HTR-8/SVneo (cell line): Measurements from ENCODE around the gene JAKMIP1.

Source experiments
- DNase-seq: peaks from one replicate; pipeline ENCODE4 v3.0.0; 2011; ENCODE audit warnings: low spot score, mixed read lengths; ENCODE audit not compliant: insufficient read length
- FAIRE-seq: peaks from 2 replicates; lab custom pipeline; 2011; peaks lifted over from hg19 to GRCh38; lab: Jason Lieb, UNC

Gene JAKMIP1

DNA sequence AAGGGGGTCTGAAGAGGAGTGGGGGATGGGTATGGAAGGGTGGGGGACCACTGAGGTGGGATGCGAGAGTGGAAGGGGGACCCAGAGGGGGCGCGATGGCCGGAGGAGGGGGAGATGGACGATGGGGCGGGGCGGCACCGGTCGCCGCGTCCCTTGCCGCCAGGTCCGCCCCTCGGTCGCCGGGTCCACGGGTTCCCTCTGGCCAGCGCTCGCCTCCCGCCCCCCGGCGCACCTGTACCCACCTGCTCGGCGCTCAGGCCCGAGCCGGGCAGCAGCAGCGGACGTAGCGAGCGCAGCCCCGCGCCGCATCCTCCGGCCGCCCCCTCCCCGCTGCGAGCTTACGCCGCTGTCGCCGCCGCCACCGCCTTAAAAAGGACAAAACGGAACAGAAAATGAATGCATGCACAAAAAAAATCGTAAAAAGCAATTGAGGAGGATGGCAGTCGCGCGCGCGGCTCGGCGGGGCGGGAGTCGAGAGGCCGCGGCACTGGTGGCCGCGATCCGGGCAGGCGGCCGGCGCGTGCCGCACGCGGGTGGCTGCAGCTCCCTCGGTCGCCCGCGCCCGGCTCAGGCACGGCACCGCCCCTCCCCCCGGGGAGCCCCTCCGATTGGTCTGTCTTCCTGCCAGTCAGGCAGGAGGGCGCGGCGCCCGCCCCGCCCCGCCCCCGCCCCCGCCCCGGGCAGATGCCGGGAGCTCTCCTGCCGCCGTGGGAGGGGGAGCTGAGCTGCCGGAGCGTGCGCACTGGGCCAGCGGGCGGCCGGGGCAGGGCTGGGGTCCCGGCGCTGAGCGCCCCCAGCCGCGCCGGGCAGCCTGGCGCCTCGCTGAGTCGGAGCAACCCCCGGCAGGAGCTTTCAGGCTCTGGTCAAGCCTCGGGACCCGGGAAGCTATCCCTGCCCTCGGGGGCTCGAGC, at the start of gene JAKMIP1:
Gene JAKMIP1 (minus strand): TSS at position 539 of the 911 bp plus-strand sequence. CDS start 87,699 bp downstream, outside the sequence.
- FAIRE-seq (no peak), DNase-seq (peak; percentile 89)

DNA sequence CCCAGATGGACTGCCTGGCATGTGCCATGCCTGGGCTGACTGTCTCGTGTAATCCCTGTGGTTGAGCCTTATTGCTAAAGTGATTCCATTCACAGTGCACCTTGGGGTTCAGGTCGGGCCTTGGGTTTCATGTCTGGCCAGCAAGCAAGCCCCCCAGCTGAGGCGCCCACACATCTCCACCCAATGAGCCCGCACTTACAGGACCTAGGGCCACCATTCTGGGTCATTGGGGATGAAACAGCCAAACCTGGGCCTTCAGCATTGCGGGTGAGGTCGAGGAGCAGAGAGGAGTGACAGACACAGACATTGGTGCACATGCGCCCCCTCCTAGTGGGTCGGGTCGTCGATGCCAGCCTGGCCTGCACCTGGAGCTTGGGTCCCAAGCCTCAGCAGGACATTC, 48.0 kb upstream of the JAKMIP1 start:
- no peak for FAIRE-seq
- DNase-seq = no peak

DNA sequence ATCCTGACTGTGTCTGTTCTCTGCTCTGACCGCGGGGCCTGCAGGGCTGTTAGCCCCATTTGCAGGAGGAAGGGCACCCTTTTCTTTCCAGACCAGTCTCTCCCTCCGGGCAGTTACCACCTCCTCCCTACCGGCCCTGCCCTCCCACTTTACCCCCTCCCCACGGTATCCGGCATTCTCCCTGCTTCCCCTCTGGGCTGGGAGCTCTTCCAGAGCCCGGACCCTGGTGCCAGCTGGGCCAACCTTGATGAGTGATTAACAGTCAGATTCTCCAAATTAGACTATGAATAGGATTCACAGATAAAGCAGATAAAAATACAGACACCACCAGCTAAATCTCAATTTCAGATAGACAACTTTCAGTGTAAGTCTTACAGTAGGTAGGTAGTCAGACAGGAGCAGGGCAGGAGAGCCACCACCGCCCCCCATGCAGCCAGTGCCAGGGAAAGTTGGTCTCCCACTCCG, 45.9 kb upstream of the JAKMIP1 start:
- no peak for FAIRE-seq
- no peak for DNase-seq

DNA sequence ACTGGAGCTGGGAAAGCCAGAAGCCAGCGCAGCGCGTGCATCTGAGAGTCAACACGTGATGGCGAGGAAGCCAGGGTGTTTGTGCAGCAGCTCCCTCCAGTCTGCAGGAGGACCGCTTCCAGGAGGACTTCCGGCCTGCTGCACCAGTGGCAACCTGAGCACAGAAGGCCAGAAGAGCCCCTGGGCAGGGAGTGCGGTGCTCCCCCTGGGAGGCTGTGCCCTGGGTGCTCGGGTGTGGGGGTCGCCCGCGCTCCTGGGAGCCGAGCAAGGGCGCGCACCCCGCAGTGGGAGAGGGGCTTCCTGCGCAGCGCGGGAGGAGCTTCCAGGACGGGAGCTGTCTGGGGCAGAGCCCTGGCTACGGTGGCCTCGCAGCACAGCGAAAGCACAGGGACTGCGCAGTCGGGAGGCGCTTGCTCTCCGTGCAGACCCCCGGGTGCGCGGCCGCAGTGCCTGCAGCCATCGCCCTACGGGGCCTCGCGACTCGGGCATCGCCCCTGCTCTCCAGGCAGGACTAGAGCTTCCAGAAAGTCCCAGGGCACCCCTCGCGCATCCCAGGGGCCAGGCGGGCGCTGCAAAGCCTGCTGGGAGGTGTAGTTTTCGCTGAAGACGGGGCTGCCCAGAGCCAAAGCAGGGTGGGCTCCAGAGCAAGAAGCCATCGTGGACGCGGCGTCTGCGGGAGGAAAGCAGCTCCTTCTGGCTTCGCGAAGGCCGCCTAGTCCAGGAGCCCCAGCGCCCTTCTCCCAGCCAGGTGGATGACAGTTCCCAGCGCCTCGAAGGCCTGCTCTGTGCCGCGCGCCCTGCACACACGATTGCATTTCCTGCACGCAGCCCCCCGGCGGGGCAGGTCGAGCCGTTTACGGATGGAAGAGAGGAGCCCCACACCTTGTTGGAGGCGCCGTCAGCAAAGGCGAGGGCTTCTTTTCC, 45.2 kb upstream of the JAKMIP1 start:
- no peak for FAIRE-seq
- no peak for DNase-seq

DNA sequence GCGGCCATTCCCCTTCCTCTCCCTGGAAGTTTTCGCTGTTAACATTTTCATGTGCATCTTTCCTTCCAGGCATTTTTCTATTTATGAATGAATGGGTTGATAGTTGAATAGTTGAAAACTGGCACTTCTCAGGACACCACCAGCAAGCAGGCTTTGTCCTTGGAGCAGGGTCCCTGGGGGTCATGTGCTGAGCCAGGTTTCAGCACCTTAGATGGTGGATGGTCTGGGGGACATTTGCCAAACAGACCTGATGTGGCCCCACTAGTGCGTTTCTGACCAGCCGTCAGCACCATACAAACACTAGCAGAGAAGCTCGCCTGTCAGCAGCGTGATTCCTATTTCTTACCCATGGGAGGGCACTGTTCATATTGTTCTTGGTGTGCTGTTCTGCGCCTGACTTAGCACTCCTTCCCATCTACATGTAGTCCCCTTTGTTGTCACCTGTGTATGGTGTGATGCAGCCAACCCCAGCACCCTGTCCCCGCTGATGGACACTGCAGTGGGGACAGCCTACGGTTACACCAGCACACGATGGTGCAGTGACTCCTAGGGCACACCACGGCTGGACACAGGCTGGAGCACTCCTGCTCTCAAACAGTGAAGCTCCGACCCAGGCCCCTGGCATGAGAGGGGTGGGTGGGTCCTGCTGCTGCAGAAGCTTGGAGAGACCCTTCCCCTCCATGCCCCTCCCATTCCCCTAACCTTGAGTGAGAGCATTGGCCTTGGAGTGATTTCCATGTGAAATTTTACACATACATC, 42.1 kb upstream of the JAKMIP1 start:
- DNase-seq (no peak), FAIRE-seq (no peak)

DNA sequence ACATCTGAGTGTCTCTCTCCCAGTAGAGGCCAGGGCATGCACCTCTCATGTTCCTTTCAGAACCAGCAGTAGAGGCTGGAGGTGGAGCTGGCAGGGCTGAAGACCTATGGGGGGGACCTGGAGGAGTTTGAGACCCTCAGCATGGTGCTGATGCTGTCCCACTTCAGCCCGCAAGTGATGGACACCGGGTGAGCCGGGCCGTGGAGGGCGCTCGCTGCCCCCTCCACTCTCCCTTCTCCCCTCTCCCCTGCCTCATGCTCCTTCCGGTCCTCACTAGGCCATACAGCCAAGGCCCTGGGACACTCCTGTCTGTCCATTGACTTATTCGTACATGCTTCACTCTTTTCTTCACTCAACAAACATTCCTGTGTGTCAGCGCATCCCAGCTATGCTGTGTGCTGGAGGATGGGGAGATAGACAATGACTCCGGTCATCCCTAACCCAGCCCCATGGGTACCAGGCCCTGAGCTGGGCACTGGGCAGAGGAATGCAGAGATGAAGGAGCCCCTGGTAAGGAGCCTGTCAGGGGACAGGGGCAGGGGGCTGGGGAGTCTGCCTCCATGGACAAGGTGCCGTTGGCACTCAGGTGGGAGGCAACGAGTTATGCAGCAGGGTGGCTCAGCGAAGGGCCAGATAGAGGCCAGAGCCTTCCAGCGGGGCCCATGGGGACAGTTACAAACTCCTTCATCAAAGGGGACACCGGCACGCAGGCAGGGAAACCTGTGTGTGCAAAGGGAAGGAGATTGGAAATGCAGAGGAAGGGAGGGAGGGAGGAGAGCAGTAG, 40.9 kb upstream of the JAKMIP1 start:
- FAIRE-seq (no peak), DNase-seq (no peak)

DNA sequence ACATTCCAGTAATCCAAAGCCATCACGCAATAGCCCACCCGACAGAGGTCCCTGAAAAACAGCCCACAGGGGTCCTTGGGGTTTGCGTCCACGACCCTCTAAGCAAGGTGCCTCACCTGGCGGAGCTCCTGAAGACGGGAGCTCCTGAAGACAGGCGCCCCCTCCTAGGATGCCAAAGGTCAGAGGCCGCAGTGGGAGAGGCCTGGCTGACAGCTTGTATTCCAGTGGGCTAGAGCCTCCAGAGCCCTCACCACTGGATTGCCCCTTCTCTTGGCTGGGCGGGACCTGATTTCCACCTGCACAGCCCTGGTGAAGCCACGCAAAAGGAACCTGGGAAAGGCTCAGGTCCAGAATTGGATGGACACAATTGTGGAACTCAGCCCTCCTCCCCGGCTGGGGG, 39.6 kb upstream of the JAKMIP1 start:
- no peak for FAIRE-seq
- DNase-seq = no peak

DNA sequence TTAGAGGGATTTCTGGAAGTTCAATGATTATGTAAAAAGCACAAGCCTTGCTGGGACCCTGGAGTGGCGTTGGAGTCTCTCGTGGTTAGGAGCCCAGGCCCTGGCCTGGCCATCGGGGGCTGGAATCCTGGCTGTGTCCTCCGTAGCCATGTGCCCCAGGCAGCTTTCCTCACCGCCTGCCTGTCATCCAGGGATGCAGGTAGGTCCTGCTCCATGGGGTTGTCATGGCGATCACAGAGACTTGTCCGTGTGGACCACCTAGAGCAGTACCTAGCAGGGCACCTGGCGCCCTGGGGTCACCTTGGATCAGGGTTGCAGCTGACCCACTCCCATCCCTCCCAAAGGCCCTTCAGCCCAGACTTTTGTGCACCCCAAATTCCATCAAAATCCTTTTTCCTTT, 39.1 kb upstream of the JAKMIP1 start:
- no peak for FAIRE-seq

DNA sequence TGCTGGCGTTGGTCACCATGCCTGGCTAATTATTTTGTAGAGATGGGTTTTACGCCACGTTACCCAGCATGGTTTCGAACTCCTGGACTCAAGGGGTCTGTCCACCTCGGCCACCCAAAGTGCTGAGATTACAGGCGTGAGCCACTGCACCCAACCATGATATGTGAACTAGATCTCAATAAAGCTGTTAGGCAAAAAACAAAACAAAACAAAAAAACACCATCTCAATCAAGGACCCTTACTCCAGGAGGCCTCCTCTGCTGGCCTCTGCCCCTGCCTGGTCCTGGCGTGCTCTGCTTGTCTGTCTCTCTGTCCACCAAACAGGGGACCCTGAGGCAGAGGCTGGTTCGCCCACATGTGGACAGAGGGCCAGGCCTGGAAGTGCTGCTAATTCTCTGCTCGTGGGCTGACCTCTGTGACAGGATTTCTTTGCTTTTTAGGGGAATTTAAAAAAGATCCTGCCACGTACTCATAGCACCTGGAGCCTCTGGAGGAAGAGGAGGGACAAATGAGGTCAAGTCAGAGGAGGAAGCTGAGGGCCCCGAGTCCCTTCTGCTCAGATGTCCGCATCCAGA, 36.6 kb upstream of the JAKMIP1 start:
- no peak for FAIRE-seq
- DNase-seq = no peak

More for the DNA sequence above, 39.1 kb upstream of the JAKMIP1 start:
- no peak for DNase-seq

DNA sequence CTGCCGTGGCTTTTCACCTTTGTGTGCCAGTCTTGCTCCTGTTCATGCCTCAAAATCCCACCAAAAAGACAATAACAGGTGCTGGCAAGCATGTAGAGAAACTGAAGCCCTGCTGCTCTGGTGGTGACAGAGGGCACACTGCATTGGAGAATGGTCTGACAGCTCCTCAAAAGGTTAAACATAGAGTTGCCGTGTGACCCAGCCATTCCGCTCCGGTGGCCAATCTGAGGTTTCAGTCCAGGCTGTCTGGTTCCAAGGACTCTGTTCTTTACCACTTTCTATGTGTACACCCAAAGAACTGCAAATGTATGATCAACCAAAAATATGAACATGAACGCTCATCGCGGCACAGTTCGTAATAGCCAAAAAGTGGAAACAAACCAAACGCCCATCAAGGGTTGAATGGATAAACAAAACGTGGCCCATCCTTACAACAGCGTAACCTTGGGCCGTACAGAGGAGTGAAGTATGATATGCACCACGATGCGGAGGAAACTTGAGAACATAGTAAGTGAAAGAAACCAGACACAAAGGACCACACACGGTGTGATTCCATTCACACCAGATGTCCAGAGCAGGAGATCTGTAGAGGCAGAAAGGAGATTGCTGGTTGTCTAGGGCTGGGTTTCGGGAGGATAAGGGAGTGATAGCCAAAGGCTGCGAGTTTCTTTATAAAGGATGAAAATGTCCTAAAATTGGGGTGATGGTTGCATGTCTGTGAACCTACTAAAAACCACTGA, 35.7 kb upstream of the JAKMIP1 start:
- FAIRE-seq = no peak
- DNase-seq = no peak

DNA sequence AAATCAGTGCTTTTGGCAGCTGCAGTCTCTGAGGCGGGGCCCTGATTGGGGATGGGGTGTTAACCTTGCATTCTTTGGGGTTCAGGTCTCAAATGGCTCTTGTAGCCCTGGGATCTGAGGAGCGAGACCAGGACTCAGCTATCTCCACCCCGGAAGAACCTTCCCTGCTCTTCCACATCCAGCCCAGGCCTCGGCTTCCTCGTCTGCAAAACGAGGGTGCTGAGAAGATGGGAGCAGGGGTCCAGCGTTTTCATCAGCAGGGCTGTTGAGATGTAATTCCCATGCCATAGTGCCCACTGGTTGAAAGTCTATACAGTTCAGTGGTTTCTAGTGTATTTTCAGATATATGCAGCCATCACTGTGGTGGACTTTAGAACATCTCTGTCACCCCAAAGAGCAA, 34.7 kb upstream of the JAKMIP1 start:
- no peak for DNase-seq
- no peak for FAIRE-seq

DNA sequence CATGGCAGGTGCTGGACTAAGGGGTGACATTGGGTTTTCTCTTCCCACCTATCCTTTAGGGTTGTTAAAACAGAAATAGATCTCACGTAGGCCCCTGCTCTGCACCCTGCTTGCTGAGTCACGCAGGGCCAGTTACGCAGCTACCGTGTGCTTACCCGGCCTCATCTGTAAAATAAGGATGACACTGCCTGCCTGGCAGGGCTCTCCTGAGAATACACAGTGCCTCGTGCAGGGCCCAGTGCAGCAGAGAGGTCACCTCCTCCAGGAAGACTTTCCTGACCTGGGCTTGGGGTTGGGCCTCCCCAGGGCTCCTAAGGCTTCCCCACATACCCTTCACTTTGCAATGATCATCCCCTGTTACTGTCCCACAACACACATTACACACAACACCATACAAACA, 33.6 kb upstream of the JAKMIP1 start:
- no peak for FAIRE-seq
- DNase-seq = no peak

DNA sequence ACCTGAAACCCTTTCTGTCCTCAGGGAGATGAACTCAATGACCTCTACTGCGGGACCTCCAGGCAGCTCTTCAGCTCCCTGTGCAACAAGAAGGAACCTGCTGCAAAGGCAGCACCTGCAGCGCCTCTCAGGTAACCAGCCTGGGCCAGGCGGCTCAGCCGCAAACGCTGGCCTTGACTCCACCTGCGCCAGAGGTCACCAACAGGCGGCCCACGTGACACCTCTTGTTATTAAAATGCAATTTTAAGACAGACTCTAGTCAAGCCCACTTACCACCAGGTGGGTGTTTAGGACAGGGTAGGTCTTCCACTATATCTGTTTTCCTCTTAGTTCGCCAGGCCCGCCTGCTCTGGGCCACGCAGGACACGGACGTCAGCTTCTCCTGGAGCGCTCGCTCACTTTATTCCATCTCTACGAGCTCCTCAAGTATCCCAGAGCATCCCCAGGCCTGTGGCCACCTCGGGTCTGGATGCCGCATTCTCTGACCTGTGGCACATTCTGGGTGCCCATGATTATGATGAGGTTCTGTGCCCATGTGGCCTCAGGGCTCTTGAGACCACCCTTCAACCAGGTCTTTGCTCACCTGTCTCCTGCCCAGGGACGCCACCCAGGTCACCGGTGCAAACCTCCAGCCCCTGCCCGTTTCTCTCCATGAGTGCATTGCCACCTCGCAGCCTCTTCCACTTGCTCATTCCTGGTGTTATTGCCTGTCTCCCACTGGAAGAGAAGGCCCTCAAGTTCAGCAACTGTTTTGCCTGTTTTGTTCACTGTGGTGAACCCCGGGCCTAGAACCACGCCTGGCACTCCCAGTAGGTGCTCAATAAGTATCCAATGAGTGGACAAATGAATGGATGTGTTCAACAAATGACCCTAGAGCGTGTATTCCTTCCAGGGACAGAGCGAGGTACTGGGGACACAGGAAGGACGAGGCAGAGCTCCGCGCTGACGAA, 32.8 kb upstream of the JAKMIP1 start:
- no peak for FAIRE-seq

DNA sequence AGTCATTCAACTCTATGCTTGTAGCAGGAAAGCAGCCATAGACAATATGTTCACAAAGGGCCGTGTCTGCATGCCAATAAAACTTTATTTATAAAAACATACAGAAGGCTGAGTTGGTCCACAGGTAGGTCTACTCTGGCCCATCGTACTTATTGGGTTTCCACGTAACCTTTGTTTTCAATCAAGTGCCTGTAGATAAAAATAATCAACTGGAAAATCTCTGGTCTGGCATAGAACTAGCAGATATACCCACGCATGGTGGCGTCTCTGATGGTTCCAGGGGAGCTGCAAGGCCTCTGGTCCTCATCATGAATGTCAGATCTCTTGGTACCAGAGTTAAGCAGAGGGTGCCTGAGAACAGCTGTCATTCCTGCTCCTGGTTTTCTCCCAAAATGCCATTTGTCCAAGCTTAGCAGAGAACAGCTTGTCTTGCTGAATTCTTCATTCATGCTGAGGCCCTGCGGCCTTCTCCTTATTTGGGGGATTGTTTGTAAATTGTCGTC, 31.4 kb upstream of the JAKMIP1 start:
- DNase-seq (no peak), FAIRE-seq (no peak)

More for the DNA sequence above, 32.8 kb upstream of the JAKMIP1 start:
- no peak for DNase-seq

DNA sequence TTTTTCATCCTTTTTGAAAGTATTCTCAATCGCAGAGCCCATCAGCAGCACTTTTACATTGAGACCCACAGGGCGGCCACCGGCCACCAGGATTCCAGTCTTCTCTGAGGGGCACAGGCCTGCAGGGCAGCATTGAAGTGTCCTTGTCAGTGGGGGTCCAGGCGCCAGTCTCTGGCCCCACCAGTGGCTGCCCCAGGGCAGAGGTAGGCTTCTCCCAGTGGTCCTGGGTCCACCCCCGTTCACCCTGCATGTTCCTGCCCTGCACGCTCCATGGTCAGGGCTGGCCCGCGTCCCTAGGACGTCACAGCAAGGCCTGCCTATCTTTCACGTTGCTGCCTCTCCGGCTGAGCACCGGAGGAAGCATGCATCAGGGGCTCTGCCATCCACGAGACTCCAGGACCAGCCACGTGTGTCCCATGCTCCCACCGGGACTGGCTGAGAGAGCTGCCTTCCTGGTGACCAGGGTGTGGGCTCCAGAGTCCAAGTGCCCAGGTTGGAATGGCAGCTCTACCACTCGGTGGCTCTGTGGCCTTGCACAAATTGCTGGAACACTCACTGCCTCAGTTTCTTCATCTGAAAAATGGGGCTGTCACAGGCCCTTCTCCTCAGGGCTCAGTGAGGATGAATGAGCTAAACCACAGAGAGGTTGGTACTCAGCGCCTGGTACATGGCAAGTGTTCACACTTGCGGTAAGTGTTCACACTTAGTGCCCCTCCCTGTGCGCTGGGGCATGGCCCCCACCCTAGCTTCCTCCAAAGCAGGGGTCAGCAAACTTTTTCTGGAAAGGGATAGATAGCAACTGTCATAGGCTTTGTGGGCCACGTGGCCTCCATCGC, 30.7 kb upstream of the JAKMIP1 start:
- DNase-seq (no peak), FAIRE-seq (no peak)

DNA sequence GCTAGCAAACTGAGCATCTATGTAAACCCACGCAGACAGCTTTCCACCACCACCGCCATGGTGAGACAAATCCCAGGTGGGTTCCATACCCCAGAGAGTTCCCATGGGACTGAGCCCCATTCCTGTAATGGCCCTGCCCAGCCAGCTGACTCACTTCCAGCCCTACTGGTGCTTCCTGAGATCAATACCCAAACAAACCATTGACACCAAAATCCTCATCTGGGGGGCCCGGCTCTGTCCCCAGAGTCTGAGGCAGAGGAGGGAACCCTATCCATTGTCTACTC, 30.1 kb upstream of the JAKMIP1 start:
- no peak for FAIRE-seq

More for the DNA sequence above, 30.1 kb upstream of the JAKMIP1 start:
- DNase-seq = no peak
